Measurements from ENCODE around the gene TTC23.

- TF ChIP-seq, protein P1, sequence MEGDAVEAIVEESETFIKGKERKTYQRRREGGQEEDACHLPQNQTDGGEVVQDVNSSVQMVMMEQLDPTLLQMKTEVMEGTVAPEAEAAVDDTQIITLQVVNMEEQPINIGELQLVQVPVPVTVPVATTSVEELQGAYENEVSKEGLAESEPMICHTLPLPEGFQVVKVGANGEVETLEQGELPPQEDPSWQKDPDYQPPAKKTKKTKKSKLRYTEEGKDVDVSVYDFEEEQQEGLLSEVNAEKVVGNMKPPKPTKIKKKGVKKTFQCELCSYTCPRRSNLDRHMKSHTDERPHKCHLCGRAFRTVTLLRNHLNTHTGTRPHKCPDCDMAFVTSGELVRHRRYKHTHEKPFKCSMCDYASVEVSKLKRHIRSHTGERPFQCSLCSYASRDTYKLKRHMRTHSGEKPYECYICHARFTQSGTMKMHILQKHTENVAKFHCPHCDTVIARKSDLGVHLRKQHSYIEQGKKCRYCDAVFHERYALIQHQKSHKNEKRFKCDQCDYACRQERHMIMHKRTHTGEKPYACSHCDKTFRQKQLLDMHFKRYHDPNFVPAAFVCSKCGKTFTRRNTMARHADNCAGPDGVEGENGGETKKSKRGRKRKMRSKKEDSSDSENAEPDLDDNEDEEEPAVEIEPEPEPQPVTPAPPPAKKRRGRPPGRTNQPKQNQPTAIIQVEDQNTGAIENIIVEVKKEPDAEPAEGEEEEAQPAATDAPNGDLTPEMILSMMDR (IDR thresholded peaks at IDR 0.05) = no peak
- TF ChIP-seq POLR2A (IDR thresholded peaks at IDR 0.05) = no peak
Observed at GRCh38 chr15:99209326-99209725, 40.1 kb downstream of the TTC23 start.

Data from thyroid gland (tissue), 4 donors.